GM12878 (cell line): ENCODE measurements around the gene RPIA. TPM values are rescaled to one million over a fixed set of nuclear protein-coding genes. Genes with fewer than 3 reads are reported as not detected.
"Not testable (repeated sequence)": the region's sequence is repeated elsewhere in the genome, so short reads cannot be mapped to it uniquely, and the experiment has no call there.

ENCODE experiments used
- ATAC-seq: fragments of 200-7000 bp; cut with Tn5 transposase; 3 replicates; pipeline ENCODE4 v1.9.1; 2020; ENCODE audit warnings: mild to moderate bottlenecking, moderate library complexity
- BruUV-seq: library from RNA; stranded (reverse); fragments of 400-500 nt; replicated peaks from 2 replicates; lab custom pipeline; 2021; lab: Mats Ljungman, UMichigan
- CTCF ChIA-PET: fragments of 300-600 bp; sonication (Branson Sonifier 250); formaldehyde crosslinking; extraction: SDS; loops from one replicate; lab custom pipeline; 2021; ENCODE audit warnings: inconsistent platforms; lab: Yijun Ruan, JAX
- POLR2A ChIA-PET: fragments of 350-600 bp; formaldehyde crosslinking; extraction: SDS; loops from one replicate; lab custom pipeline; 2021; ENCODE audit warnings: inconsistent platforms; lab: Charles Lee
- RAD21 ChIA-PET: fragments of 300-600 bp; sonication (Branson Sonifier 250); formaldehyde crosslinking; loops from one replicate; lab custom pipeline; 2023; ENCODE audit warnings: antibody characterized with exemption; ENCODE audit not compliant: unreplicated experiment; lab: Charles Lee
- SMC1A ChIA-PET: fragments of 300-600 bp; sonication (Branson Sonifier 250); formaldehyde crosslinking; loops from one replicate; lab custom pipeline; 2023; ENCODE audit not compliant: unreplicated experiment, uncharacterized antibody; lab: Charles Lee
- DNase-seq: peaks from one replicate; pipeline ENCODE4 v3.0.0-alpha.2; 2011; ENCODE audit warnings: low read depth, low spot score
- FAIRE-seq: peaks from 3 replicates; lab custom pipeline; 2011; peaks lifted over from hg19 to GRCh38; lab: Jason Lieb, UNC
- H2AFZ ChIP-seq: 2 replicates; pipeline ENCODE4 v1.6.0; 2011; ENCODE audit warnings: low read depth, low read length, control low read depth; ENCODE audit not compliant: control insufficient read depth
- H3K27ac ChIP-seq: 2 replicates; pipeline ENCODE4 v1.5.1; 2011; ENCODE audit warnings: control low read depth; ENCODE audit not compliant: control insufficient read depth, insufficient read depth
- H3K27me3 ChIP-seq, 2 experiments: replicated peaks in 1 of 2; 2 replicates each; pipeline versions ENCODE4 v1.6.0 to v1.6.1; 2011; ENCODE audit warnings: low read length in 1 of 2; ENCODE audit not compliant: control insufficient read depth in 2 of 2, insufficient read depth in 2 of 2
- H3K36me3 ChIP-seq, 2 experiments: 2 replicates each; pipeline ENCODE4 v1.5.1; 2011; ENCODE audit warnings: low read length in 1 of 2; ENCODE audit not compliant: control insufficient read depth in 2 of 2, insufficient read depth in 2 of 2
- H3K4me1 ChIP-seq: 2 replicates; pipeline ENCODE4 v1.6.1; 2011; ENCODE audit warnings: mild to moderate bottlenecking, low read length, moderate library complexity, mixed read lengths; ENCODE audit not compliant: control insufficient read depth, insufficient read depth
- H3K4me2 ChIP-seq: 2 replicates; pipeline ENCODE4 v1.6.0; 2011; ENCODE audit warnings: control low read depth; ENCODE audit not compliant: control insufficient read depth, insufficient read depth
- H3K4me3 ChIP-seq: fragments of 200-600 bp; sonication (generic); 2 replicates; pipeline ENCODE4 v1.5.1; 2016
- H3K79me2 ChIP-seq: 2 replicates; pipeline ENCODE4 v1.6.0; 2011; ENCODE audit warnings: low read length; ENCODE audit not compliant: control insufficient read depth, insufficient read depth
- H3K9ac ChIP-seq: 2 replicates; pipeline ENCODE4 v1.8.0; 2011; ENCODE audit warnings: low read length, control low read depth, mixed read lengths; ENCODE audit not compliant: control insufficient read depth, insufficient read depth
- H3K9me3 ChIP-seq: replicated peaks from 3 replicates; pipeline ENCODE4 v1.5.1; 2011; ENCODE audit warnings: mild to moderate bottlenecking, low read length; ENCODE audit not compliant: control insufficient read depth, insufficient read depth
- H4K20me1 ChIP-seq: 2 replicates; pipeline ENCODE4 v1.6.0; 2011; ENCODE audit not compliant: control insufficient read depth, insufficient read depth
- FOXM1 ChIP-seq: IDR thresholded peaks from 2 replicates; pipeline ENCODE4 v1.6.1; 2012; ENCODE audit warnings: low read depth, mild to moderate bottlenecking, inconsistent platforms, low read length, moderate library complexity
- IKZF2 ChIP-seq, 2 experiments: fragments of 450-650 bp; IDR thresholded peaks; 2 replicates each; pipeline ENCODE4 v1.6.1; 2017; ENCODE audit warnings: mild to moderate bottlenecking in 2 of 2, moderate library complexity in 2 of 2
- MYC ChIP-seq: IDR thresholded peaks from 2 replicates; pipeline ENCODE4 v1.6.1; 2011; ENCODE audit warnings: mild to moderate bottlenecking, low read length, moderate library complexity, inconsistent platforms; ENCODE audit not compliant: insufficient read depth, insufficient replicate concordance, insufficient read length, severe bottlenecking
- NBN ChIP-seq: fragments of 450-650 bp; IDR thresholded peaks from 2 replicates; pipeline ENCODE4 v1.6.1; 2016
- NR2F1 ChIP-seq: fragments of 450-650 bp; conservative IDR thresholded peaks from 2 replicates; pipeline ENCODE4 v1.6.1; 2017; ENCODE audit warnings: mild to moderate bottlenecking
- PML ChIP-seq: IDR thresholded peaks from 2 replicates; pipeline ENCODE4 v1.6.1; 2012; ENCODE audit warnings: low read length, inconsistent platforms
- RAD51 ChIP-seq: fragments of 450-650 bp; IDR thresholded peaks from 2 replicates; pipeline ENCODE4 v1.6.1; 2016; ENCODE audit warnings: moderate library complexity, mild to moderate bottlenecking, inconsistent platforms
- TCF3 ChIP-seq: IDR thresholded peaks from 2 replicates; pipeline ENCODE4 v1.6.1; 2012; ENCODE audit warnings: low read depth, mild to moderate bottlenecking, low read length, borderline replicate concordance; ENCODE audit not compliant: insufficient read depth
- ZNF622 ChIP-seq: fragments of 450-650 bp; IDR thresholded peaks from 2 replicates; pipeline ENCODE4 v1.6.1; 2017; ENCODE audit warnings: mild to moderate bottlenecking, inconsistent platforms
- WGBS: methylation state at CpG from one replicate; pipeline ENCODE4 v1.1.6; 2016; ENCODE audit warnings: low lambda C conversion rate; ENCODE audit not compliant: insufficient replicate concordance, insufficient coverage; ENCODE audit errors: missing lambda C conversion rate; 5-methylcytosine and 5-hydroxymethylcytosine counted together
- in situ Hi-C: fragments of 300-500 bp; cut with MboI; formaldehyde crosslinking; loops from 9 replicates; pipeline ENCODE4 v1.14.3; 2018; ENCODE audit warnings: mixed read lengths
- intact Hi-C: fragments of 100-400 bp; cut with micrococcal nuclease; formaldehyde crosslinking; loops from one replicate; pipeline ENCODE4 v1.14.2; 2022; ENCODE audit not compliant: unreplicated experiment
- polyA plus RNA-seq, 11 experiments: library from polyadenylated mRNA; depleted of rRNA in 4 of 11; unstranded in 6 of 11; stranded (reverse) in 5 of 11; fragments of >200 nt; fragmentation: Nextera tagmentation in 4 of 11; fragmentation: Illumina TruSeq in 1 of 11; extraction: Ambion mirVana in 4 of 11; extraction: Trizol in 1 of 11; gene quantifications; 1 replicate in 1 of 11; 2 replicates in 10 of 11; pipeline versions ENCODE4 v1.2.1 to v1.2.3, GENCODE V29; 2011 to 2016; ENCODE audit warnings: inconsistent platforms in 2 of 11, missing spikeins in 2 of 11, low read depth in 1 of 11
- total RNA-seq, 4 experiments: library from RNA; depleted of rRNA in 3 of 4; stranded (reverse); fragments of >200 nt in 3 of 4; fragmentation: Illumina TruSeq in 1 of 4; extraction: Trizol in 1 of 4; gene quantifications; 2 replicates each; pipeline versions ENCODE4 v1.2.1 to v1.2.3, GENCODE V29; 2013 to 2021
- TF ChIP-seq, protein P1 (sequence below): fragments of 450-650 bp; IDR thresholded peaks from 2 replicates; pipeline ENCODE4 v1.6.1; 2016; ENCODE audit warnings: mild to moderate bottlenecking

Gene RPIA
- total and polyA plus RNA-seq, 10 of the 15 experiments (the other 5 are each of a cell fraction or from before 2014, with no cell fraction given) = 7.1 to 58.1 (median 41.6) TPM

DNA sequence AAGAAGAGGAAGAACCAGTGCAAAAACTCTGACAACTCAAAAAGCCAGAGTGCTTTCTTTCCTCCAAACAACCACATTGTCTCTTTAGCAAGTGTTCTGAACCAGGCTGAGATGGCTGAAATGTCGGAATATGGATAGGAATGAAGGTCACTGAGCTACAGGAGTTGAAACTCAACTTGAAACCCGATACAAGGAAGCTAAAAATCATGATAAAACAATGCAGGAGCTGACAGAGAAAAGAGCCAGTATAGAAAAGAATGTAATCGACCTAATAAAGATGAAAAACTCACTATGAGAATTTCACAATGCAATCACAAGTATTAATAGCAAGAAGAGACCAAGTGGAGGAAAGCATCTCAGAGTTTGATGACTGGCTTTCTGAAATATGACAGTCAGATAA, 49.2 kb upstream of the RPIA start:
- BruUV-seq = no TSS peak
- Histone ChIP-seq H2AFZ (no peak overlapping the region), H3K9me3 (peaks cover 2% of the 10 kb centered on the region; the same call in 2 of the 3 replicates), H3K4me2 (no peak overlapping the region), H4K20me1 (no peaks in the 10 kb centered on the region), H3K4me1 (peaks cover 7% of the 10 kb centered on the region; the same call in 1 of the 2 replicates), H3K9ac (no peak overlapping the region), H3K36me3 (no peaks in the 10 kb centered on the region), H3K79me2 (no peaks in the 10 kb centered on the region), H3K27me3 (no peaks in the 10 kb centered on the region), H3K4me3 (no peak overlapping the region), H3K27ac (no peak overlapping the region)
- ChIA-PET RAD21 (no interaction called here), POLR2A (interaction anchor here (1.4 kb wide), 1 partner anchor 38 kb away, joined by 3 read pairs; no protein-coding TSS in a partner anchor), CTCF (interaction anchor here (1.2 to 1.5 kb wide), 2 partner anchors 10 to 26 kb away, joined by 6 to 7 read pairs; no protein-coding TSS in a partner anchor), SMC1A (interaction anchor here (0.8 to 1.7 kb wide), 2 partner anchors 16 to 26 kb away, joined by 3 to 4 read pairs; no protein-coding TSS in a partner anchor)
- intact Hi-C loops (no loop called here), in situ Hi-C loops (no loop called here)
- DNase-seq (no peak), ATAC-seq (no peak), FAIRE-seq (no peak)
- WGBS = 17% methylated on average over 3 of the region's 3 CpGs
- TF ChIP-seq NR2F1 = no peak
- no peak for TF ChIP-seq MYC
- TF ChIP-seq PML = no peak
- TF ChIP-seq NBN = no peak
- no peak for TF ChIP-seq IKZF2 (IDR thresholded peaks at IDR 0.05)
- TF ChIP-seq RAD51 = no peak
- TF ChIP-seq, protein P1, sequence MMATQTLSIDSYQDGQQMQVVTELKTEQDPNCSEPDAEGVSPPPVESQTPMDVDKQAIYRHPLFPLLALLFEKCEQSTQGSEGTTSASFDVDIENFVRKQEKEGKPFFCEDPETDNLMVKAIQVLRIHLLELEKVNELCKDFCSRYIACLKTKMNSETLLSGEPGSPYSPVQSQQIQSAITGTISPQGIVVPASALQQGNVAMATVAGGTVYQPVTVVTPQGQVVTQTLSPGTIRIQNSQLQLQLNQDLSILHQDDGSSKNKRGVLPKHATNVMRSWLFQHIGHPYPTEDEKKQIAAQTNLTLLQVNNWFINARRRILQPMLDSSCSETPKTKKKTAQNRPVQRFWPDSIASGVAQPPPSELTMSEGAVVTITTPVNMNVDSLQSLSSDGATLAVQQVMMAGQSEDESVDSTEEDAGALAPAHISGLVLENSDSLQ = no peak
- TF ChIP-seq FOXM1 = no peak
- no peak for TF ChIP-seq TCF3
- no peak for TF ChIP-seq ZNF622

DNA sequence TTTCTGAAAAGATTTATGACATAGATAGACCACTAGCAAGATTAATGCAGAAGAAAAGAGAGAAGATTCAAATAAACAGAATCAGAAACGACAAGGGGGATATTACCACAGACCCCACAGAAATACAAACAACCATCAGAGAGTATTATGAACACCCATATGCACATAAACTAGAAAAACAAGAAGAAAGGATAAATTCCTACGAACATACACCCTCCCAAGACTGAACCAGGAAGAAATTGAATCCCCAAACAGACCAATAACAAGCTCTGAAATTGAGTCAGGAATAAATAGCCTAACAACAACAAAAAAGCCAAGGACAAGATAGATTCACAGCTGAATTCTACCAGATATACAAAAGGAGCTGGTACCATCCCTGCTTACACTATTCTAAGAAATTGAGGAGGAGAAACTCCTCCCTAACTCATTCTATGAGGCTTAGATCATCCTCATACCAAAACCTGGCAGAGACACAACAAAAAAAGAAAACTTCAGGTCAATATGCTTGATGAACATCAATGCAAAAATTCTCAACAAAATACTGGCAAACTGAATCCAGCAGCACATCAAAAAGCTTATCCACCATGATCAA, 46.1 kb upstream of the RPIA start:
- H3K9ac ChIP-seq, intact Hi-C loops, H3K9me3 ChIP-seq, H3K27ac ChIP-seq, H3K4me1 ChIP-seq, H4K20me1 ChIP-seq, FAIRE-seq, H2AFZ ChIP-seq, H3K79me2 ChIP-seq, DNase-seq, ATAC-seq, H3K4me2 ChIP-seq, H3K4me3 ChIP-seq, H3K36me3 ChIP-seq, BruUV-seq, H3K27me3 ChIP-seq, in situ Hi-C loops: not testable (repeated sequence)
- POLR2A ChIA-PET = interaction anchor here (0.5 to 1.0 kb wide), 5 partner anchors 8 to 39 kb away, joined by 3 to 7 read pairs (median 4); no protein-coding TSS in a partner anchor
- RAD21 ChIA-PET = interaction anchor here (0.6 to 0.9 kb wide), 2 partner anchors 18 to 49 kb away, joined by 3 read pairs; no protein-coding TSS in a partner anchor
- CTCF ChIA-PET = interaction anchor here (1.1 to 5.0 kb wide), 3 partner anchors 9 to 24 kb away, joined by 3 to 37 read pairs (median 5); no protein-coding TSS in a partner anchor
- 29% methylated on average over 2 of the region's 2 CpGs for WGBS
- SMC1A ChIA-PET = interaction anchor here (0.7 to 1.3 kb wide), 3 partner anchors 11 to 36 kb away, joined by 3 to 5 read pairs (median 3); no protein-coding TSS in a partner anchor
